Right lobe of liver (tissue), 4 donors: ENCODE results near the gene MICOS13.

Experiments
- CTCF ChIP-seq, 4 donors: fragments of 200-600 bp in 3 of 4; fragments of 450-650 bp in 1 of 4; IDR thresholded peaks; one replicate each; pipeline versions ENCODE4 v1.5.1 to v1.8.0; 2016 to 2022; ENCODE audit warnings: antibody characterized with exemption in 4 of 4, mild to moderate bottlenecking in 2 of 4
- POLR2A ChIP-seq: fragments of 450-650 bp; IDR thresholded peaks from one replicate; pipeline ENCODE4 v1.6.1; 2017; ENCODE audit warnings: antibody characterized with exemption, mild to moderate bottlenecking
- donor health status: DM: no; HTN: no; CAD: no.
- donor health status: DM: no; HTN: no; CAD: no.
- donor health status: DM: no; HTN: yes; CAD: no.

GRCh38 chr19:5669212-5669611, 11.1 kb downstream of the MICOS13 start:
- no peak for TF ChIP-seq POLR2A
- TF ChIP-seq CTCF (IDR thresholded peaks at IDR 0.05) = no peak
